NCI-H2029 treated with DMSO at 0.1 percent for 48 hours (cell line): ENCODE data around the gene SULT1A2.
"Not testable (repeated sequence)": the region's sequence is repeated elsewhere in the genome, so short reads cannot be mapped to it uniquely, and the experiment has no call there.

Experiments used
- DNase-seq: peaks from one replicate; lab custom pipeline; 2025; lab: John Stamatoyannopoulos, UW

The SULT1A2 gene

DNA sequence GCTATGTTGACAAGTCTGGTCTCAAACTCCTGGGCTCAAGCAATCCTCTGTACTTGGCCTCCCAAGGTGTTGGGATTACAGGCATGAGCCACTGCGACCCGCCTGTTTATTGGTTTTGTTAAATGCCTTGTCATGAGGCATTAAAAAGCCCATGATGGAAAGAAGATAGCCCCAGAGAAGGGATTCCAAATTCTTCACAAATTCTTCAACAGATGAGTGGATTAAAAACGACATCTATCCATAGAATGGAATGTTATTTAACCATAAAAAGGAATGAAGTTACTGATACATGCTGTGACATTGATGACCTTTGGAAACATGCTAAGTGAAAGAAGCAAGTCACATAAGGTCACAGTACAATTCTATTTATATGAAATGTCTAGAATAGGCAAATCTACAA is 38.4 kb downstream of the SULT1A2 start:
- no peak for DNase-seq

DNA sequence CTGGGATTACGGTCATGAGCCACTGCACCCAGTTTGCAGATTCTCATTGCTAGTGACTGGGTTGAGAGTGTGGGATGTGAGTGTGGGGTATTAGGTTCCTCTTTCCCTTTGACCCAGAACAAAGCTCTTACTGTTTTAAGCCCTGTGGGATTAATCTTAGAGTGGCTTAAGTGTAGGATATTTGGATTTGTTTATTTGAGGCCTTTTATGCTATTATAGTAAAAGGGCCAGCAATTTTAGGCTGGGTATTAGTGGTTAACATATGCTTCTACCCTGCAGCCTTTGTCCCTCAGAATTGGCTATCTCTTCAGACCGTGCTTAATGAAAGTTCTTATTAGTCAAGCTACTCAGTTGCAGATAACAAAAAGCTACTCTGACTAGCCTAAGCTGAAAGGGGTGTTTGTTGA is 39.9 kb downstream of the SULT1A2 start:
- no peak for DNase-seq

DNA sequence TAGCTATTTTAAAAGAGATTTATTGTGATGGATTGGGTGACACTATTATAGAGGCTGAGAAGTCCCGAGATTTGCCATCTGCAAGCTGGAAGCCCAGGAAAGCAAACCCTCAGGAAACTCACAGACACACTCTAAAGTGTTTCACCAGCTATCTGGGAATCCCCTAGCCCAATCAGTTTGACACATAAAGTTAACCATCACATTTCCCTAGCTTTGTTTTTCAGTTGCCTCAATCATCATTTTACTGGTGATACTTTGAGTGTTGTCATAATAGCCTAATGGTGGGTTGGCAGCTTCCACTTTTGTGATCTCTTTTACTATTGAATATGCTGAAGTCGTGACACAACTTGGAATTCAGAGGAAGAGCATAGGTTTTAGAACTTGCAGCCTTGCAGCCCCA is 41.3 kb downstream of the SULT1A2 start:
- no peak for DNase-seq

DNA sequence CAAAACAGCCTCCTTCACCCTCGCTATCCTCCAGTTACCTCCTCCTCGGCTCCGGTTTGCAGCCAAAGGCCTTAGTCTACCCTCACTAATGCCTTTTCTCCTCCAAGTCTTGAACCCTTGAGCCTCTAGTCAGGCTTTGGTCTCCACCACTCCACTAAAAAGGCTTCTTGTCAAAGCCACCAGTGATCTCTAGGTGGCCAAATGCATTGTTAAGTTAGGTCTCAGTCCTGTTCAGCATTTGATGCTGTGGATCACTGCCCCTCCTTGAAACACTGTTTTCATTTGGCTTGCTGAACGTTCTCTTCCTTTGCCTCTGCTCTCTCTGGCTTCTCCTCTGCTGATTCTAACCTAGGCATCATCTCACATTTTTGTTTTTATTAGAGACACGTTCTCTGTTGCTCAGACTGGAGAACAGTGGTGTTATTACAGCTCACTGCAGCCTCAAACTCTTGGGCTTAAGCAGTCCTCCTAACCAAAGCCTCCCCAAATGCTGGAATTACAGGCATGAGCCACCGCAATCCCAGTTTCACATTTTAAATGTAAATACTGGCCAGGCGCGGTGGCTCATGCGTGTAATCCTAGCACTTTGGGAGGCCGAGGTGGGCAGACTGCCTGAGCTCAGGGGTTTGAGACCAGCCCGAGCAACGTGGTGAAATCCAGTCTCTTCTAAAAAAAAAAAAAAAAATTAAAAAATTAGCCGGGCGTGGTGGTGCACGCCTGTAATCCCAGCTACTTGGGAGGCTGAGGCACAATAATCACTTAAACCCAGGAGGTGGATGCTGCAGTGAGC is 42.0 kb downstream of the SULT1A2 start:
- no peak for DNase-seq

DNA sequence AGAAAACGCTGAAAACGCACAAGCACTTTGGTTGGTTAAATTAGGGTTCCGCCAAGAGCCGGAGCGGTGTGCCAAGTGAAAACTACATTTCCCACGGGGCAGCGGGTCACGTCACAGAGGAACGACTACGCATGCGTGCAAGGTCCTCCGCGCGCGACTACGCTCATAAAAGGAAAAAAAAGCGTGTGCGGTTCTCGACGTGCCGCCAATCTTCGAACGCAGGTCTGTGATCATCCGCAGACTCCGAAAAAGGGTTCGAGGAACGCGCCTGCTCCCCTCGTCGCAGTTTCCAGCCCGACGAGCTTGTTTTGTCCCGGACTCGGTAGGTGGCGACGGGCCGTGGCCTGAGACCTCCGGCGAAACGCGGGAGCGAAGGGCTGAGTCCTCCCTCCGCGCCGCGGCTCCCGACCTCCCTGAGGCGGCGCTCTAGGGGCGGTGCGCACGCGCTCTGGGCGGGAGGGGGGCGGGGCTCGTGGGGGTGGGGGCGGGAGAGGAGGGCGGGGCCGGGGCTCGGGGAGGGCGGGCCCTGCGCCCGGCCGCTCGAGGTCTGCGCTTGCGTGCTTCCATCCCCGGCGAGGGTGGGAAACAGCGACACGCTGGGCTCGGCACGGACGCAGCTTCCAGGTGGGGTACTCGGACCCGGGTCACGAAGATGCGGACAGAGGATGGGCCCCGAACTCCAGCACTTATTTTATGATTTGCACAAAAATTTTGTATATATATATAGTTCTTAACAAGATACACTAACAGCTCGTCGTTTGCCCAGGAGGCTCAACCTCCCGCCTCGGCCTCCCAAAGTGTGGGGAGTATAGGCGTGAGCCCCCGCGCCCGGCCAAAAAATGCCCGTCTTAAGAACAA is 42.8 kb downstream of the SULT1A2 start, which contains the start of gene SGF29:
Gene SGF29 (plus strand): TSS at position 145 of the 858 bp plus-strand sequence. CDS start 27,150 bp downstream, outside the sequence.
- DNase-seq, result peak; percentile 55

DNA sequence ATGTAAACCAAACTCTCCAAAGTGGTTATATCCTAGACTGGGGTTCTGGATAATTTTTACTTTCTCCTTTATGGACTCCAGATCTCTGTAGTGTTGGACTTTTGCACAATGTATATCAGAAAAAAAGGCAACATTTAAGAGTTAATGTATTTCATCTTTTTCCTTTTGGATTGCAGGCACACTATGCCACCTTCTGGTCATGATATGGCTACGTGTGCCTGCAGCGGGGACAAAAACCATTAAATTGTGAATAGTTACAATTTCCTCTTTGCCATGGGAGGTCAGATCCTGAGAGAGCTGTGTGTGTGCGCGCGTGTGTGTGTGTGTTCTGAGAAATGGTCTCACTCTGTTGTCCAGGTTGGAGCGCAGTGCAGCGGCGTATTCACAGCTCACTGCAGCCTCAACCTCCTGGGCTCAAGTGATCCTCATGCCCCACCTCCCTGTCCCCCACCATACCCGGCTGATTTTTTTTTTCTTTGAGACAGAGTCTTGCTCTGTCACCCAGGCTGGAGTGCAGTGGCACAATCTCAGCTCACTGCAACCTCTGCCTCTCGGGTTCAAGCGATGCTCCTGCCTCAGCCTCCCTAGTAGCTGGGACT is 47.5 kb downstream of the SULT1A2 start:
- DNase-seq, result no peak

DNA sequence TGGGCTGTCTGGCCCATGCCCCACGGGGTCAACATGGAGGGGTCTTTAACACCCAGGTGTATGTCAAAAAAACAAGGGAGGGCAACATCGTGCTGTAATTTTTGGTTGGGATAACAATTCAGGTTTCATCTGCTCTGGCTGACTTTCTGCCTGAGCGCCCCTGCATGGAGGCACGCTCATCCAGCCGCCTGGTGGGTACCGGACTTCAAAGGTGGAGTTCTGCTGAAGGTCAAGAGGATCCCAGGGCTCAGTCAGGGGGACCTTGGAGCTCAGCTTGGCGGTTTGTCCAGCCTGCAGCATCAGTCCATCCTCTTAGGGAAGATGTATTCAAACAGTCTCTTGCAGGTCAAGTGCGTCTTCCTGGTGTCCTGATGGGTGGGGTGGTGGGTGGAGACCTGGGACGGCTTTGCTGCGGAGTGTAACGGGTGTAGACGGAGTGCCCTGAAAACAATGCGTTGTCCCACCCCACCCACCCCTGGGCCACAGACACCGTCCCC is 48.5 kb downstream of the SULT1A2 start:
- DNase-seq, result no peak

DNA sequence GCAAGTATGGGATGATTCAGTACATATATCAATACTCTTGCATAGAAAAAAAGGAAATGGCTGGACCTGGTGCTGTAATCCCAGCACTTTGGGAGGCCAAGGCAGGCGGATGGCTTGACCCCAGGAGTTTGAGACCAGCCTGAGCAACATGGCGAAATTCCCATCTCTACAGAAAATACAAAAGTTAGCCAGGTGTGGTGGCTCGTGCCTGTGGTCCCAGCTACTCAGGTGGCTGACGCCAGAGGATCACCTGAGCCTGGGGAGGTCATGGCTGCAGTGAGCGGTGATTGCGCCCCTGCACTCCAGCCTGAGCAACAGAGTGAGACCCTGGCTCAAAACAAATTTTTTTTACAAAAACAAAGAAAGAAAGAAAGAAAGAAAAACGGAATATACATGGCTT is 50.2 kb downstream of the SULT1A2 start:
- DNase-seq, result no peak

DNA sequence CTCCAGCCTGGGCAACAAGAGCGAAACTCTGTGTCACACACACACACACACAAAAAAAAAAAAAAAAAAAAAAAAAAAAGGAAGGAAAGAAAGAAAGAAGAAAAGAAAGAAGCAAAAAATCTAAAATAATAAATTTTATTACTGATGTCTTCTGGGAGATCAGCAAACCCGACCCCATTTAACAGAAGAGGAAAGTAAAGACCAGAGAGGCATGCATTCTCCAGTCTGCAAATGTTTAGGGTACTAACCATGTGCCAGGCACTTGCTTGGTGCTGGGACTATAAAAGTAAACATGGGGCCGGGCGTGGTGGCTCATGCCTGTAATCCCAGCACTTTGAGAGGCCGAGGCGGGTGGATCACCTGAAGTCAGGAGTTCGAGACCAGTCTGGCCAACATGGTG is 50.9 kb downstream of the SULT1A2 start:
- not testable (repeated sequence) for DNase-seq

DNA sequence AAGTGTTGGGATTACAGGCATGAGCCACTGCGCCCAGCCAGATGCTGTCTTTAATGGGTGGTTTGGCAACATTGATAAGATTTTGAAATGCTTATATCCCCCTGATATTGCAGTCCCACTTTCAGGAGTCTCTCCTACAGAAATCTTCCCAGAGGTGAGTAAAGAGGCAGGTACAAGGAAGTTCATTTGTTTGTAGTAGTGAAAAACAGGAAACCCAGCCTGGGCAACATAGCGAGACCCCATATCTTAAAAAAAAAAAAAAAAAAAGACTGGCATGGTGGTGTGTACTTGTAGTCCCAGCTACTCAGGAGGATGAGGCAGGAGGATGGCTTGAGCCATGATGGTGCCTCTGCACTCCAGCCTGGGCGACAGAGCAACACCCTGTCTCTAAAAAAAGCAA is 51.9 kb downstream of the SULT1A2 start:
- DNase-seq, result no peak

DNA sequence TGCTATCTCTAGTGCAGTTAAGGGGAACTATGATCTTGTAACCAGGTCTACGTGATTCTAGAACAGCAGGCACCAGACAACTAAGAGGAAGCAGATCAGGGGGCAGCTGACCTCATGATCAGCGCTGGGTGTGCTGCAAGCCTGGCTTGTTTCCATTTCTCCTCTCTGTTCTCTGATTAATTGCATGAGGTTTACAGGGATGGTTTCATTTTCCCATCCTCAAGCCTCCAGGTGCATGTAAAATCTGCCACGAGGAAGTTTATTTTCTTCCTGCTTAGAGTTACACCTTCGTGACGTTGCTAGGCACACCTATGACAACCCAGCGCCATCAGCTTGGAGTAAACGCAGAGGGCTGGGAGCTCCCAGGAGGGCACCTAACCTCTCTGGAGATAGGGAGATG is 53.8 kb downstream of the SULT1A2 start:
- DNase-seq, result peak; percentile 45

DNA sequence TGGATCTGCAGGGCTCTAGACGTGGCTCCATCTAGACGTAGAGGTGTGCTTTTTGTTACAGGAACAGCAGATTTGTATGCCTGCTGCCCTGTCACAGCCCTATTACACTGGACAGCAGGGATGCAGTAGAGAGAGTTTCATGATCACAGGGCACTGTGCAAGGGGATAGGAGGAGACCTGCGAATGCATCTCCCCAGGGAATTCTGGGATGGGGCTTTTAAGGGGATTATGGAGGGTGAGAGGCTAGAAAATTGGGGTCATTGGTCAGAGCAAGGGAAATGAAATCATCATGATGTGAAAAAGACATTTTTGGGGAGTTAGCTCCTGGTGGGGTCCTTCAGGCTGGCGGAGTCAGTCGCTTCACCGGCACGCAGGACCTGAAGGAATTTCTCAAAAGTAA is 54.2 kb downstream of the SULT1A2 start:
- DNase-seq, result no peak
